ENCODE measurements around the gene PLCL1. TPM values are rescaled to one million over a fixed set of nuclear protein-coding genes. Genes with fewer than 3 reads are reported as not detected.

PLCL1 gene
- total RNA-seq, 1 donor from 2014 or later, result 7.7 TPM

- ATAC-seq (no peak), DNase-seq (no peak)
- intact Hi-C loops (cut with DNase I), result no loop called here
- H3K27me3 ChIP-seq, result no peaks in the 10 kb centered on the region
- H3K36me3 ChIP-seq, result no peaks in the 10 kb centered on the region
- no peak for TF ChIP-seq CTCF (IDR thresholded peaks at IDR 0.05)
- no peaks in the 10 kb centered on the region for H3K9me3 ChIP-seq
- no peak overlapping the region for H3K4me3 ChIP-seq
- H3K27ac ChIP-seq, result no peak overlapping the region
- no peaks in the 10 kb centered on the region for H3K4me1 ChIP-seq
Measured at GRCh38 chr2:198101688-198102087, 297.3 kb downstream of the PLCL1 start.

GRCh38 chr2:198102120-198102519 lies 297.7 kb downstream of the PLCL1 start:
- H3K4me1 ChIP-seq, result no peaks in the 10 kb centered on the region
- H3K27ac ChIP-seq, result no peak overlapping the region
- ATAC-seq, result no peak
- no peak for DNase-seq
- no peaks in the 10 kb centered on the region for H3K9me3 ChIP-seq
- no peak overlapping the region for H3K4me3 ChIP-seq
- H3K36me3 ChIP-seq, result no peaks in the 10 kb centered on the region
- no peaks in the 10 kb centered on the region for H3K27me3 ChIP-seq
- intact Hi-C loops (cut with DNase I), result no loop called here
- no peak for TF ChIP-seq CTCF (IDR thresholded peaks at IDR 0.05)

DNA sequence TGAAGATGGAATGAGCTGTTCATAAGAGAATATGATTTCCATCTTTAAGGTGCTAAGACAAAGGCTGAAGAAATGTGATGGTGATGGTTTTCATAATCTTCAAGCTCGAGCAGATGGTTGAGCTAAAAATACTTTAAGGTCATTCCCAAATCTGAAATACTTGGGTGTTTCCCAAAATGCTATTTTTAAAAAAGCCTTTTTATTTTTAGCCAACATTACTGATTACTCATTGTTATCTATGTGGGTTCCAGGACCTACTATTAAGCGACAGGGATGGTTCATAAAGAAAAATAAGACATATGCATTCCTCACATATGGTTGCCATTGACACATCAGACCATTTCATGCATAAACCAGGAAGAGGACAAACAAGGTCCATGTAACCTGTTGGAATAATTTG lies 298.5 kb downstream of the PLCL1 start:
- Histone ChIP-seq H3K36me3 (no peaks in the 10 kb centered on the region), H3K27me3 (no peaks in the 10 kb centered on the region), H3K4me1 (no peaks in the 10 kb centered on the region), H3K9me3 (no peaks in the 10 kb centered on the region), H3K4me3 (no peak overlapping the region), H3K27ac (no peak overlapping the region)
- no peak for TF ChIP-seq CTCF (IDR thresholded peaks at IDR 0.05)
- intact Hi-C loops (cut with DNase I), result no loop called here
- ATAC-seq, result no peak
- DNase-seq, result no peak

DNA sequence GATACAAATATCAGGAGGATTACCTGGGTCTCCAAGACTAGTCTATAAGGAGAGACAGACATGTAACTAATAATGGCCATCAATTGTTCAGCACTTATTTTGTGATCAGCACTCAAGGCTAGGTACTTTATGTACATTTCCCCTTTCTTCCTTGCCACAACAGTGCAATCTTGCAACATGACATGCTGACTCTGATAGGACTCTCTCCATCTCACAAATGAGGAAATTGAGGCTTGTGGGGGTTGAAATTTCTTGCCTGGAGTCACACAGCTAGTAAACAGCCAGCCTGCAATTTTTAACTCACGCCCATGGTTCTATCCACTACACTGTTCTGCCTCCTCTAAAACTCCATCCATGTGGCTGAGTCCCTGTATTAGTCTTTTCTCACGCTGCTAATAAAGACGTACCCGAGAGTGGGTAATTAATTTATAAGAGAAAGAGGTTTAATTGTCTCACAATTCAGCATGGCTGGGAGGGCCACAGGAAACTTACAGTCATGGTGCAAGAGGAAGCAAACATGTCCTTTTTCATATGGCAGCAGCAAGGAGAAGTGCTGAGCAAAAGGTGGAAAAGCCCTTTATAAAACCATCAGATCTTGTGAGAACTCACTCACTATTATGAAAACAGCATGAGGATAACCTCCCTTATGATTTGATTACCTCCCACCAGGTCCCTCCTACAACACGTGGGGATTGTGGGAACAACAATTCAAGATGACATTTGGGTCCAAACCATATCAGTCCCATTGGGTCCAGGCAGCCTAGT lies 302.4 kb downstream of the PLCL1 start:
- Histone ChIP-seq H3K27me3 (no peaks in the 10 kb centered on the region), H3K4me1 (no peaks in the 10 kb centered on the region), H3K27ac (no peak overlapping the region), H3K36me3 (no peaks in the 10 kb centered on the region), H3K9me3 (no peaks in the 10 kb centered on the region), H3K4me3 (no peak overlapping the region)
- ATAC-seq (peak; percentile 94), DNase-seq (no peak)
- TF ChIP-seq CTCF (IDR thresholded peaks at IDR 0.05), result no peak
- intact Hi-C loops (cut with DNase I), result no loop called here

- Histone ChIP-seq H3K36me3 (no peaks in the 10 kb centered on the region), H3K27me3 (no peaks in the 10 kb centered on the region), H3K4me1 (no peaks in the 10 kb centered on the region), H3K4me3 (no peak overlapping the region), H3K27ac (no peak overlapping the region), H3K9me3 (no peaks in the 10 kb centered on the region)
- intact Hi-C loops (cut with DNase I), result no loop called here
- DNase-seq, result no peak
- TF ChIP-seq CTCF (IDR thresholded peaks at IDR 0.05), result no peak
- ATAC-seq, result no peak
Measured at GRCh38 chr2:198113316-198113715, 308.9 kb downstream of the PLCL1 start.

- Histone ChIP-seq H3K27me3 (no peaks in the 10 kb centered on the region), H3K27ac (no peak overlapping the region), H3K9me3 (no peaks in the 10 kb centered on the region), H3K4me3 (no peak overlapping the region), H3K36me3 (no peaks in the 10 kb centered on the region), H3K4me1 (no peaks in the 10 kb centered on the region)
- DNase-seq, result no peak
- TF ChIP-seq CTCF (IDR thresholded peaks at IDR 0.05), result no peak
- intact Hi-C loops (cut with DNase I), result no loop called here
- ATAC-seq, result no peak
Measured at GRCh38 chr2:198114064-198114463, 309.7 kb downstream of the PLCL1 start.

All from upper lobe of right lung (tissue), 1 donor.